Uterus (tissue), 4 donors: ENCODE results near the gene CAGE1. TPM values are rescaled to one million over a fixed set of nuclear protein-coding genes. Genes with fewer than 3 reads are reported as not detected.

Source experiments
- DNase-seq, 2 donors: peaks; one replicate each; pipeline ENCODE4 v3.0.0-alpha.2; 2019 to 2020
- H3K27ac ChIP-seq, 2 donors: fragments of 200-600 bp; sonication (generic); 1 replicate in 1 of 2; 2 replicates in 1 of 2; pipeline ENCODE4 v1.5.1; 2016 to 2018
- H3K27me3 ChIP-seq, 2 donors: fragments of 200-600 bp; sonication (generic); one replicate each; pipeline ENCODE4 v1.5.1; 2018 to 2019; ENCODE audit warnings: control low read depth in 1 of 2
- H3K36me3 ChIP-seq, 2 donors: fragments of 200-600 bp; sonication (generic); one replicate each; pipeline ENCODE4 v1.5.1; 2019; ENCODE audit warnings: control low read depth in 1 of 2
- H3K4me1 ChIP-seq, 2 donors: fragments of 200-600 bp; sonication (generic); one replicate each; pipeline ENCODE4 v1.5.1; 2018 to 2019; ENCODE audit warnings: control low read depth in 1 of 2
- H3K4me3 ChIP-seq, 2 donors: fragments of 200-600 bp; sonication (generic); 1 replicate in 1 of 2; 2 replicates in 1 of 2; pipeline ENCODE4 v1.5.1; 2018 to 2019; ENCODE audit warnings: mild to moderate bottlenecking in 1 of 2
- H3K9me3 ChIP-seq, 2 donors: fragments of 200-600 bp; sonication (generic); one replicate each; pipeline ENCODE4 v1.5.1; 2019; ENCODE audit warnings: control low read depth in 1 of 2
- CTCF ChIP-seq, 4 experiments: fragments of 200-600 bp in 2 of 4; fragments of 450-650 bp in 2 of 4; sonication (generic) in 2 of 4; IDR thresholded peaks; one replicate each; pipeline ENCODE4 v1.5.1; 2016 to 2019; ENCODE audit warnings: antibody characterized with exemption in 4 of 4, mild to moderate bottlenecking in 2 of 4, moderate library complexity in 1 of 4
- POLR2A ChIP-seq, 2 donors: fragments of 450-650 bp; IDR thresholded peaks; one replicate each; pipeline ENCODE4 v1.6.1; 2016; ENCODE audit warnings: antibody characterized with exemption in 2 of 2, mild to moderate bottlenecking in 1 of 2, moderate library complexity in 1 of 2
- intact Hi-C: fragments of 100-400 bp; cut with DNase I; formaldehyde crosslinking; loops from one replicate; pipeline ENCODE4 v1.15.1; 2023; ENCODE audit warnings: low total_unique reads
- total RNA-seq, 4 donors: library from RNA; depleted of rRNA in 3 of 4; stranded (reverse); fragments of >200 nt in 3 of 4; gene quantifications; one replicate each; pipeline versions ENCODE4 v1.1.0 to v1.2.4, GENCODE V29; 2014 to 2023
- donor health status: DM: yes; HTN: yes; CAD: no.

CAGE1 gene
- total RNA-seq, 4 donors from 2014 or later, result 0.28 TPM; not detected in 3

GRCh38 chr6:7335519-7335918, 54.0 kb downstream of the CAGE1 start:
- intact Hi-C loops, result no loop called here
- DNase-seq, result no peak
- Histone ChIP-seq H3K27me3 (no peaks in the 10 kb centered on the region), H3K27ac (no peak overlapping the region), H3K4me3 (no peak overlapping the region), H3K9me3 (no peaks in the 10 kb centered on the region), H3K36me3 (no peaks in the 10 kb centered on the region), H3K4me1 (no peaks in the 10 kb centered on the region)
- TF ChIP-seq CTCF (IDR thresholded peaks at IDR 0.05), result no peak
- TF ChIP-seq POLR2A (IDR thresholded peaks at IDR 0.05), result no peak

GRCh38 chr6:7334685-7335084, 54.9 kb downstream of the CAGE1 start:
- DNase-seq, result no peak
- intact Hi-C loops, result no loop called here
- H3K4me1 ChIP-seq, result no peaks in the 10 kb centered on the region
- H3K27ac ChIP-seq, result no peak overlapping the region
- TF ChIP-seq CTCF (IDR thresholded peaks at IDR 0.05) (no peak), POLR2A (IDR thresholded peaks at IDR 0.05) (no peak)
- H3K9me3 ChIP-seq, result no peaks in the 10 kb centered on the region
- no peaks in the 10 kb centered on the region for H3K27me3 ChIP-seq
- no peak overlapping the region for H3K4me3 ChIP-seq
- H3K36me3 ChIP-seq, result no peaks in the 10 kb centered on the region

GRCh38 chr6:7332090-7332745, 57.3 kb downstream of the CAGE1 start:
- Histone ChIP-seq H3K4me3 (no peak overlapping the region), H3K27ac (no peak overlapping the region), H3K27me3 (no peaks in the 10 kb centered on the region), H3K36me3 (no peaks in the 10 kb centered on the region), H3K9me3 (no peaks in the 10 kb centered on the region), H3K4me1 (no peaks in the 10 kb centered on the region)
- intact Hi-C loops, result no loop called here
- TF ChIP-seq CTCF (IDR thresholded peaks at IDR 0.05) (no peak), POLR2A (IDR thresholded peaks at IDR 0.05) (no peak)
- no peak for DNase-seq

GRCh38 chr6:7331452-7331851, 58.1 kb downstream of the CAGE1 start:
- intact Hi-C loops, result no loop called here
- H3K4me3 ChIP-seq, result no peak overlapping the region
- no peaks in the 10 kb centered on the region for H3K27me3 ChIP-seq
- no peaks in the 10 kb centered on the region for H3K4me1 ChIP-seq
- no peak overlapping the region for H3K27ac ChIP-seq
- no peaks in the 10 kb centered on the region for H3K9me3 ChIP-seq
- DNase-seq, result no peak
- TF ChIP-seq POLR2A (IDR thresholded peaks at IDR 0.05) (no peak), CTCF (IDR thresholded peaks at IDR 0.05) (no peak)
- H3K36me3 ChIP-seq, result no peaks in the 10 kb centered on the region

- intact Hi-C loops, result no loop called here
- H3K9me3 ChIP-seq, result no peaks in the 10 kb centered on the region
- DNase-seq, result no peak
- H3K4me1 ChIP-seq, result no peaks in the 10 kb centered on the region
- no peak overlapping the region for H3K4me3 ChIP-seq
- no peak overlapping the region for H3K27ac ChIP-seq
- H3K36me3 ChIP-seq, result no peaks in the 10 kb centered on the region
- no peaks in the 10 kb centered on the region for H3K27me3 ChIP-seq
- TF ChIP-seq POLR2A (IDR thresholded peaks at IDR 0.05), result no peak
- TF ChIP-seq CTCF (IDR thresholded peaks at IDR 0.05), result no peak
These were observed 61.3 kb downstream of the CAGE1 start for GRCh38 chr6:7328243-7328642.
